ENCODE measurements around the gene DNAL1. TPM values are rescaled to one million over a fixed set of nuclear protein-coding genes. Genes with fewer than 3 reads are reported as not detected.

Gene DNAL1
- total RNA-seq, 1 donor from 2014 or later, result 16.6 TPM

GRCh38 chr14:73751157-73751691, 106.4 kb downstream of the DNAL1 start:
- Histone ChIP-seq H3K27ac (peak overlapping the region; percentile 98), H3K36me3 (no peaks in the 10 kb centered on the region), H3K4me3 (no peak overlapping the region), H3K9me3 (no peaks in the 10 kb centered on the region), H3K27me3 (no peaks in the 10 kb centered on the region), H3K4me1 (peaks cover 98% of the 10 kb centered on the region)
- DNase-seq (no peak), ATAC-seq (peak; percentile 2)
- TF ChIP-seq CTCF (IDR thresholded peaks at IDR 0.05), result no peak
- intact Hi-C loops (cut with DNase I), result no loop called here

- Histone ChIP-seq H3K27ac (peak overlapping the region; percentile 98), H3K36me3 (no peaks in the 10 kb centered on the region), H3K27me3 (no peaks in the 10 kb centered on the region), H3K4me3 (no peak overlapping the region), H3K4me1 (peaks cover 98% of the 10 kb centered on the region), H3K9me3 (no peaks in the 10 kb centered on the region)
- TF ChIP-seq CTCF (IDR thresholded peaks at IDR 0.05), result peak; percentile 33
- intact Hi-C loops (cut with DNase I), result no loop called here
- ATAC-seq (peak; percentile 22), DNase-seq (peak; percentile 72)
These were observed 107.7 kb downstream of the DNAL1 start for GRCh38 chr14:73752297-73752992.

Other genes starting within 250 kb of the DNAL1 start
- gene NUMB, start 186.4 kb upstream of the DNAL1 start, total RNA-seq, result 139 TPM
- 11.3 TPM for gene RIOX1, start 154.1 kb upstream of the DNAL1 start, total RNA-seq
- 16.4 TPM for gene ACOT1, start 107.8 kb upstream of the DNAL1 start, total RNA-seq
- gene HEATR4, start 86.0 kb upstream of the DNAL1 start, total RNA-seq, result 1.6 TPM
- 40.2 TPM for gene ACOT2, start 75.8 kb upstream of the DNAL1 start, total RNA-seq
- gene ACOT4, start 53.1 kb upstream of the DNAL1 start, total RNA-seq, result 4.5 TPM
- gene ACOT6, start 32.5 kb upstream of the DNAL1 start, total RNA-seq, result not detected
- gene PNMA1, start 69.4 kb downstream of the DNAL1 start, total RNA-seq, result 22.0 TPM
- 12.9 TPM for gene PTGR2, start 206.8 kb downstream of the DNAL1 start, total RNA-seq
- 50.6 TPM for gene ZNF410, start 241.9 kb downstream of the DNAL1 start, total RNA-seq